ENCODE data around the gene WIPF3.
"Not testable (repeated sequence)": the region's sequence is repeated elsewhere in the genome, so short reads cannot be mapped to it uniquely, and the experiment has no call there.

The WIPF3 gene

GRCh38 chr7:29883462-29884398 is 77.4 kb downstream of the WIPF3 start:
- no peak for DNase-seq

- no peak for DNase-seq
These were observed 78.3 kb downstream of the WIPF3 start for GRCh38 chr7:29884399-29885272.

GRCh38 chr7:29885626-29886025 is 79.3 kb downstream of the WIPF3 start:
- DNase-seq = no peak

- DNase-seq = no peak
These were observed 80.5 kb downstream of the WIPF3 start for GRCh38 chr7:29886827-29887226.

- DNase-seq = no peak
These were observed 81.7 kb downstream of the WIPF3 start for GRCh38 chr7:29888006-29888405.

GRCh38 chr7:29889288-29889687 is 83.0 kb downstream of the WIPF3 start:
- no peak for DNase-seq

- no peak for DNase-seq
These were observed 83.9 kb downstream of the WIPF3 start for GRCh38 chr7:29890251-29890650.

- not testable (repeated sequence) for DNase-seq
These were observed 84.5 kb downstream of the WIPF3 start for GRCh38 chr7:29890786-29891185.

- DNase-seq = no peak
These were observed 85.5 kb downstream of the WIPF3 start for GRCh38 chr7:29891766-29892165.

- DNase-seq = no peak
These were observed 85.9 kb downstream of the WIPF3 start for GRCh38 chr7:29892231-29892630.

GRCh38 chr7:29893351-29893965 is 87.2 kb downstream of the WIPF3 start:
- no peak for DNase-seq

- no peak for DNase-seq
These were observed 87.9 kb downstream of the WIPF3 start for GRCh38 chr7:29894256-29894655.

- DNase-seq = no peak
These were observed 89.3 kb downstream of the WIPF3 start for GRCh38 chr7:29895559-29895958.

GRCh38 chr7:29896685-29897411 is 90.5 kb downstream of the WIPF3 start:
- no peak for DNase-seq

- DNase-seq = no peak
These were observed 92.0 kb downstream of the WIPF3 start for GRCh38 chr7:29898301-29898700.

- no peak for DNase-seq
These were observed 94.4 kb downstream of the WIPF3 start for GRCh38 chr7:29900745-29901144.

GRCh38 chr7:29906200-29907022 is 100.1 kb downstream of the WIPF3 start:
- DNase-seq = no peak

GRCh38 chr7:29914180-29914579 is 107.9 kb downstream of the WIPF3 start:
- DNase-seq = no peak

- DNase-seq = no peak
These were observed 109.3 kb downstream of the WIPF3 start for GRCh38 chr7:29915481-29916215.

- DNase-seq = no peak
These were observed 111.3 kb downstream of the WIPF3 start for GRCh38 chr7:29917641-29918040.

GRCh38 chr7:29918850-29919249 is 112.5 kb downstream of the WIPF3 start:
- DNase-seq = no peak

All from T1000 (cell line).